Activated naive CD8-positive, alpha-beta T cell treated with anti-CD3 and anti-CD28 coated beads, Interleukin-2, amount 50 U/mL, for 24 hours (primary cell): ENCODE data around the gene MAD1L1.
A peak's percentile ranks its signal among the peaks of the same experiment; 100 is the strongest.

ENCODE experiments used
- ATAC-seq: fragments of 150-1000 bp; cut with Tn5 transposase; one replicate; pipeline ENCODE4 v1.10.0; 2021
- DNase-seq: peaks from one replicate; pipeline ENCODE4 v3.0.0; 2021
- H3K27ac Mint-ChIP-seq: one replicate; pipeline ENCODE4 v1.8.0; 2021; ENCODE audit warnings: mild to moderate bottlenecking, mixed read lengths
- H3K27me3 Mint-ChIP-seq: one replicate; pipeline ENCODE4 v1.8.0; 2021; ENCODE audit warnings: mixed read lengths
- H3K36me3 Mint-ChIP-seq: one replicate; pipeline ENCODE4 v1.8.0; 2021; ENCODE audit warnings: low read depth, mixed read lengths
- H3K4me1 Mint-ChIP-seq: one replicate; pipeline ENCODE4 v1.8.0; 2021; ENCODE audit warnings: mixed read lengths
- H3K4me3 Mint-ChIP-seq: one replicate; pipeline ENCODE4 v1.8.0; 2021; ENCODE audit warnings: mild to moderate bottlenecking, moderate library complexity, mixed read lengths
- H3K9me3 Mint-ChIP-seq: one replicate; pipeline ENCODE4 v1.8.0; 2021; ENCODE audit warnings: mixed read lengths

The MAD1L1 gene

DNA sequence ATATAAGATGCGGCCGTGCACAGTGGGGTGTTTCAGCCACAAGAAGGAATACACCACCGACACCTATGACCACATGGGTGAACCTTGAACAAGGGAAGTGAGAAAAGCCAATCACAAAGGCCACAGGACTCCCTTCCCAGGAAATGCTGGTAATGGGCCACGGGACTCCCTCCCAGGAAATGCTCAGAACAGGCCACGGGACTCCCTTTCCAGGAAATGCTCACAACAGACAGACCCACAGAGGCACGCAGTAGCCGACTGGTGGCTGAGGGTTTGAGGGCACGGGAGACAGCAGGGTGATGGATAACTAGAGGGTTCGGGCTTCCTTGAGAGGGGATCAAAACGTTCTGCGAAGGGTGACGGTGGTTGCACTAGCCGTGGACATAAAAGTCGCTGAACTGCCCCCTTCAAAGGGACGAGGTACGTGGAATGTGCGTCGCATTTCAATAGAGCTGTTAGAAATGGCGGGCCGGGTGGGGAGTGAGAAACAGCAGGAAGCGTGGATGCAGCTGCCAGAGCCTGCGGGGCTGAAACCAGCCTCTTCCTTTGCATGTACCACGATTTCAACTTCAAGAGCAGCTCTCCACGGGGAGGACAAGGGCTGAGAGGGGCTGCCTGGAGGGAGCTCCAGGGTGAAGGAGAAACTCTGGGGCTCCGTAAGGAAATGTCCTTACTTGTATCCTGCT, 288.7 kb downstream of the MAD1L1 start:
- no peak overlapping the region for H3K4me3 Mint-ChIP-seq
- no peak for ATAC-seq
- no peak for DNase-seq
- H3K4me1 Mint-ChIP-seq, result peaks cover 44% of the 10 kb centered on the region
- no peaks in the 10 kb centered on the region for H3K27me3 Mint-ChIP-seq
- no peaks in the 10 kb centered on the region for H3K36me3 Mint-ChIP-seq
- no peaks in the 10 kb centered on the region for H3K9me3 Mint-ChIP-seq
- peak overlapping the region; percentile 4 for H3K27ac Mint-ChIP-seq

DNA sequence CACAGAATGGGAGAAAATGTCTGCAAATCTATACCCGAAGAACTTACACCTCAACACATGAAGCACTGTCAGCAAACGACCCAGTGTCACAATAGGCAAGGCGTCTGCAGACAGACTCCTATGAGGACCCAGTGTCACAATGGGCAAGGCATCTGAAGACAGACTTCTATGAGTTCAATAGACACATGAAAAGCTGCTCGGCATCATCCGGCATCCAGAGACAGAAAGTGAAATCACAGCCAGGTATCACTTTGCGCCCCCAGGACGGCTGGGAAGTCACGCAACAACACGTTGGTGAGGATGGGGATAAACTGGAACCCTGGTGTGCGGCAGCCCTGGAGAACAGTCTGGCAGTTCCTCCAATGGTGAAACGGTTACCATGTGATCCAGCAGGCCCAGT, 289.4 kb downstream of the MAD1L1 start:
- Mint-ChIP-seq H3K36me3 (peaks cover under 1% of the 10 kb centered on the region), H3K9me3 (no peaks in the 10 kb centered on the region), H3K27ac (no peak overlapping the region), H3K4me1 (peaks cover 52% of the 10 kb centered on the region), H3K4me3 (no peak overlapping the region), H3K27me3 (no peaks in the 10 kb centered on the region)
- DNase-seq (no peak), ATAC-seq (no peak)

DNA sequence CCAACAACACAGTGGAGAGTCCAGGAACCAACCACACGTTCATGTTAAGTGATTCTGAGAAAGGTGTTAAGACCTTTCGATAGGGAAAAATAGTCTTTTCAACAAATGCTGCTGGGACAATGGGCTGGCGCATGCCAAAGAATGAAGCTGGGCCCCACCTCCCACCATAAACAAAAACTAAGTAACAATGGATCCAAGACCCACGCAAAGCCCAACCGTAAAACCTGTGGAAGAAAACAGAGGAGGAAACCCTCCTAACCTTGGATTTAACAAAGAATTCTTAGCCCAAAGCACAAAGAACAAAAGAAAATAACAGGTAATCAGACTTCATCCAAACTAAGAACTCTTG, 289.8 kb downstream of the MAD1L1 start:
- ATAC-seq (no peak), DNase-seq (no peak)
- peaks cover 55% of the 10 kb centered on the region for H3K4me1 Mint-ChIP-seq
- H3K4me3 Mint-ChIP-seq, result no peak overlapping the region
- H3K27ac Mint-ChIP-seq, result no peak overlapping the region
- no peaks in the 10 kb centered on the region for H3K27me3 Mint-ChIP-seq
- peaks cover 3% of the 10 kb centered on the region for H3K36me3 Mint-ChIP-seq
- no peaks in the 10 kb centered on the region for H3K9me3 Mint-ChIP-seq

DNA sequence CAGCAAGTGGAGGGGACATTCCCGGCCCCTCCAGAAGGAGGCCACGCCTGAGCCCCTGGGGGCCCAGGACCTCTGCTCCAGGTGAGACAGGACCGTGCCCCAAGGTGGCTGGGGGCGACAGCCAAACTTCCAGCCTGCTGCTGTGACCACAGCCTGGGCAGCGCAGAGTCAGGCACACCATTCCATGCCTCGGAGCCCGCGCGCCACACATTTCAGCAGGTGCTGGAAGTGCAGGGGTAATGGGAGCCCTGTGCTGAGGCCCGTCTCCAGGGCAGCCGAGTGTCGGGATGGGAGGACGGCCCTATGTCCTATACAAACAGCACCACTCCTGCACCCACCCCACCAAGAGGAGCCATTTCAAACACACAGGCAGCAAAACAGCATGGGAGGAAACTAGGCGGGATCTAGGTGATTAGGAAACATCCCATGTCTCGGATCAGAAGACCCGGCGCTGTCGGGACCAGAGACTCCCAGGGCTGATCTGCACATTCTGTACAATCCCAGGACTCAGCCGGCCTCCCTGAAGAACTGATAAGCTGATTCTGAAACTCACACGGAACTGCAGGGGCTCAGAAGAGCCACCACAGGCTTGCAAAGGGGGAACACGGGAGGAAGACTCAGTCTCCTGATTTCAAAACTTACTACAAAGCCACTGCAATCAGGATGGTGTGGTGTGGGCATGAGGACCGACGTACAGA, 290.4 kb downstream of the MAD1L1 start:
- H3K4me3 Mint-ChIP-seq, result no peak overlapping the region
- no peak overlapping the region for H3K27ac Mint-ChIP-seq

DNA sequence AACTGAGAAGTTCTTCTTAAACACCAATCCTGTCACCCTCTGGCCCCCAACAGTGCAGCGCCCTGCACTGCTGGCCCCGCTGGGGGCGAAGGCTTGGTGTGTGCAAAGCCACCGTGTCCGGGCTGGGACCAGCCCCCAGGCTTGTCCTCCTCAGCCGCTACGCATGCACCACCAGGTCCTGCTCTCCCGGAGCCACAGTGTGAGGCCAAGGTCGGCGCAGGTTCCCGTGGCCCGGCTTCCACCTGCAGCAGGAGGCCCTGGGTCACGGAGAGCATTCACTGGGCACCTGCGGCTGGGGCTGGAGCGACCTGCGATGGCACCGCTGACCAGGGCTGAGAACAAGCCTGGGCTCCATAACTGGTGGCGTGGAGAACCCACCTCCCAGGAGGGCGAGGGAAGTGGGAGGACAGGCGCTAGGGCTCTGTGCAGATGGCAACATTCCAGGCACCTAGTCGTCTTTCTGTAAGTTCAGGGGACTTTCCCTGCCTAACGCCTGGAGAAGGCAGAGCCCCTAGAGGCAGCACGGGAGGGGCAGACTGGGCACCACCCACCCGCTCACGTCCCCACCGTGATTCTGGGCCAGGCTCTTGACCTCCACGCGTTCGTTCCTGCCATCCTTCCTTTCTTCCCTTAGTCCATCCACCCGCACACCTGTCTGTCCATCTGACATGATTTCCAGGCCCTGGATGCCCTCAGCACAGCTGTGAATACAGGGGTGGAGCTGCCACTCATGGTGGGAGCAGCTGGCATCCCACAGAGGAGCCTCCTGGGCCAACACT, 291.1 kb downstream of the MAD1L1 start:
- H3K27ac Mint-ChIP-seq, result no peak overlapping the region

More for the DNA sequence above, 290.4 kb downstream of the MAD1L1 start:
- no peaks in the 10 kb centered on the region for H3K27me3 Mint-ChIP-seq
- H3K36me3 Mint-ChIP-seq, result peaks cover 3% of the 10 kb centered on the region
- no peak for ATAC-seq
- H3K4me1 Mint-ChIP-seq, result peaks cover 55% of the 10 kb centered on the region
- DNase-seq, result no peak
- H3K9me3 Mint-ChIP-seq, result no peaks in the 10 kb centered on the region

DNA sequence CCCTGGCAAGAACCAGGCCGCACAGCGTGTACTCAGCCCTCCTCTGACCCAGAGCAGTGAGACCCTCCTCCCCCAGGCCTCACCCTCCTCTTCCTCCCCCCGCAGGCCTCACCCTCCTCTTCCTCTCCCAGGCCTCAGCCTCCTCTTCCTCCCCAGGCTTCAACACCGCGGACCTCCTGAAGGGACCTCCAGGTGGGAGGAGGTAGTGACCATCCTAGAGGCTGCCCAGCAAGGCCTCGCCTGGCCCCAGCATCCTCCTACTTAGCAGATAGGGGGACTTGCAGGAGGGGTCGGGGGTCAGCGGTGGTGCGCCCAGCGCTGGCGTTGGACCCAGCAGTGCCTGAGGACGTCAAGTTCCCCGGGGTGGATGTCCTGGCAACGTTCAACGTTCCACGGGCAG, 291.9 kb downstream of the MAD1L1 start:
- Mint-ChIP-seq H3K36me3 (peaks cover 7% of the 10 kb centered on the region), H3K9me3 (no peaks in the 10 kb centered on the region), H3K27me3 (no peaks in the 10 kb centered on the region), H3K4me1 (peaks cover 58% of the 10 kb centered on the region), H3K4me3 (peak overlapping the region; percentile 74), H3K27ac (peak overlapping the region; percentile 77)
- ATAC-seq (peak; percentile 2), DNase-seq (no peak)

More for the DNA sequence above, 291.1 kb downstream of the MAD1L1 start:
- Mint-ChIP-seq H3K4me3 (no peak overlapping the region), H3K4me1 (peaks cover 56% of the 10 kb centered on the region), H3K9me3 (no peaks in the 10 kb centered on the region), H3K27me3 (no peaks in the 10 kb centered on the region), H3K36me3 (peaks cover 3% of the 10 kb centered on the region)
- ATAC-seq (no peak), DNase-seq (no peak)

DNA sequence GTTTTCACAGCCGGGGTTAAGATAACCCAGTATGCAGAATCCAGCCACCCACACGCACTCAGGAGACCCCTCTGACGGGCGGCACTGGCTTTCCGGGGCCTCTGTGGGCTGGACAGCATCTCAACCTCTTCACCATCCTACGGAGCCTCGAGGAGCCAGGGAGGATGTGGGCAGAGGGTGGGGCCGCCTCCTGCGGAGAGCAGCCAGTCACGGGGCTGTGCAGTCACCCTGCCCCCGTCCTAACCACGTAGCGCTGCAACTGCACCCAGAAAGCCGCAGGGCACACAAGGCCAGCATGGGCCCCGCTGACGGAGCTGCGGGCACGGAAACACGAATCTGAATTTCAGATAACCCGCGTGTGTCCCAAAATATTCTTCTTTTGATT, 292.4 kb downstream of the MAD1L1 start:
- Mint-ChIP-seq H3K36me3 (peaks cover 9% of the 10 kb centered on the region), H3K4me3 (peak overlapping the region; percentile 74), H3K9me3 (no peaks in the 10 kb centered on the region), H3K27me3 (no peaks in the 10 kb centered on the region), H3K27ac (peak overlapping the region; percentile 77), H3K4me1 (peaks cover 58% of the 10 kb centered on the region)
- ATAC-seq (peak; percentile 95), DNase-seq (peak; percentile 88)

DNA sequence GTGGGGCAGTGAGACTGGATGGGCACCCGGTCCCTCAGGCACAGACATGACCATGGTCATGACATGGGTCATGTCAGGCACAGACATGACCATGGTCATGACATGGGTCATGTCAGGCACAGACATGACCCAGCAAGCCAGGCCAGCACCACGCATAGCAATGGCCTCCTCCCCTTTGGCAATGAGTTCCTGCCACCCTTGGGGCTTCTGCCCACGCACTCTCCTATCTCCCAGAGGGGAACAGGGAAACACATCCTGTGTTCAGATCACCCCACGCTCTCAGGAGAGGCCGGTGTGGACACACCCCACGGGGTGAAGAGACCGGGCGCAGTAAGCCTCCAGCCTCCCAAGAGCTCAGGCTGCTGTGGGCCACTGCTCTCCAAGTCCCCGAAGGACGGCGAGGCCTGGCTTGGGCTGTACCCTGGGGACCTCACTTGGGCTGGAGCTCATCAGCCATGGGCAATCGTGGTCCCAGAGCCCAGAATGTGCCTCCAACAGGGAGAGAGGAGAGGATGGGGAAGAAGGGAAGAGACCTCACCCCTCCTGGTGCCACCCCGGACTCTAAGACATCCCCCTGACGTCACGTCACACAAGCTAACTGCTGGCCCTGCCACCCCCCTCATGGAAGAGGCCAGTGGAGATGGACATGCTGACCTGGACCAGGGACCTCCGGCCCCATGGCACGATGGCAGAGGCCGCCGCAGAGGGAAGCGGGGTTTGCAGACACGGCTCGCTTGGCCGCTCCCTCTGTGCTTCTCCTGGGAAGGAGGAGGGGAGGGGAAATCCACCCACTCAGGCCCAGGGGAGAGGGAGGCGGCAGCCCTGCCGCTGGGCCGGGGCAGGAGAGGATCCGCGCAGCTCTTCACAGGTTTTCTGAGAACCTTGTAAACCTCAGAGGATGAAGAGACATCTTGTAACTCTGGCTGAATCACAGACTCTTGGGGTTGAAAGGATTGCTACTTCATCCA, 293.0 kb downstream of the MAD1L1 start:
- Mint-ChIP-seq H3K27ac (peak overlapping the region; percentile 77), H3K36me3 (peaks cover 10% of the 10 kb centered on the region), H3K27me3 (no peaks in the 10 kb centered on the region), H3K4me1 (peaks cover 58% of the 10 kb centered on the region), H3K9me3 (no peaks in the 10 kb centered on the region), H3K4me3 (peak overlapping the region; percentile 74)
- DNase-seq (peak; percentile 51), ATAC-seq (no peak)

DNA sequence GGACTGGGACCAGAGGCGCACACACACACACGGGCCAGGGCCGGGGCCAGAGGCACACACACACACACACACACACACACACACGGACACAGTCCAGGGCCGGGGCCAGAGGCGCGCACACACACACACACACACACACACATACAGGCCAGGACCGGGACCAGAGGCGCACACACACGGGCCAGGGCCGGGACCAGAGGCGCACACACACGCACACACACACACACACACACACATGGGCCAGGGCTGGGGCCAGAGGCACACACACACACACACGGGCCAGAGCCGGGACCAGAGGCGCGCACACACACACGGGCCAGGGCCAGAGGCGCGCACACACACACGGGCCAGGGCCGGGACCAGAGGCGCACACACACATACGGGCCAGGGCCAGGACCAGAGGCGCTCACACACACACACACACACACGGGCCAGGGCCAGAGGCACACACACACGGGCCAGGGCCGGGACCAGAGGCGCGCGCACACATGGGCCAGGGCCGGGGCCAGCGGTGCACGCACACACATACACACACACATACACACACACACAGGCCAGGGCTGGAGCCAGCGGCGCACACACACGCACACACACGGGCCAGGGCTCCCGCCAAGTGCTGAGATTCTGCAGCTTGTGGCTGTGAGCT, 293.8 kb downstream of the MAD1L1 start:
- Mint-ChIP-seq H3K4me1 (peaks cover 52% of the 10 kb centered on the region), H3K27ac (peak overlapping the region; percentile 14), H3K36me3 (peaks cover 14% of the 10 kb centered on the region), H3K4me3 (peak overlapping the region; percentile 74), H3K9me3 (no peaks in the 10 kb centered on the region), H3K27me3 (no peaks in the 10 kb centered on the region)
- ATAC-seq, result no peak
- DNase-seq, result no peak

DNA sequence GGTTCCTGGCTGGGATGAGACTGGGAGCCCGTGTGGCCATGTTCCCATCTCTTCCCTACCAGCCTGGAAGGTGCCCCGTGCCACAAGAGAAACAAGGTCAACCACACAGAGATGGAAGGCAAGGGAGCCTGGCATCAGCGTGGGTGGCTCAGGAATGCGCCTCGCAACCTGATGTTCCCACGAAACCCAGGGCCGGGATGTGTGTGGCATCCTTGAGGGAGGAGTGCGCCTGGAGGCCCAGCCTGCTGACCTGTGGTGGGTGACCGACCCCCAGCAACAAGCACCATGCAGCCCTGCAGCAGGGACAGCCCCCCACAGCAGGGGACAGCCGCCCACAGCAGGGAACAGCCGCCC, 295.5 kb downstream of the MAD1L1 start:
- H3K27me3 Mint-ChIP-seq, result no peaks in the 10 kb centered on the region
- H3K4me1 Mint-ChIP-seq, result peaks cover 41% of the 10 kb centered on the region
- ATAC-seq, result no peak
- peaks cover 15% of the 10 kb centered on the region for H3K36me3 Mint-ChIP-seq
- no peaks in the 10 kb centered on the region for H3K9me3 Mint-ChIP-seq
- no peak for DNase-seq
- H3K4me3 Mint-ChIP-seq, result no peak overlapping the region
- H3K27ac Mint-ChIP-seq, result no peak overlapping the region

DNA sequence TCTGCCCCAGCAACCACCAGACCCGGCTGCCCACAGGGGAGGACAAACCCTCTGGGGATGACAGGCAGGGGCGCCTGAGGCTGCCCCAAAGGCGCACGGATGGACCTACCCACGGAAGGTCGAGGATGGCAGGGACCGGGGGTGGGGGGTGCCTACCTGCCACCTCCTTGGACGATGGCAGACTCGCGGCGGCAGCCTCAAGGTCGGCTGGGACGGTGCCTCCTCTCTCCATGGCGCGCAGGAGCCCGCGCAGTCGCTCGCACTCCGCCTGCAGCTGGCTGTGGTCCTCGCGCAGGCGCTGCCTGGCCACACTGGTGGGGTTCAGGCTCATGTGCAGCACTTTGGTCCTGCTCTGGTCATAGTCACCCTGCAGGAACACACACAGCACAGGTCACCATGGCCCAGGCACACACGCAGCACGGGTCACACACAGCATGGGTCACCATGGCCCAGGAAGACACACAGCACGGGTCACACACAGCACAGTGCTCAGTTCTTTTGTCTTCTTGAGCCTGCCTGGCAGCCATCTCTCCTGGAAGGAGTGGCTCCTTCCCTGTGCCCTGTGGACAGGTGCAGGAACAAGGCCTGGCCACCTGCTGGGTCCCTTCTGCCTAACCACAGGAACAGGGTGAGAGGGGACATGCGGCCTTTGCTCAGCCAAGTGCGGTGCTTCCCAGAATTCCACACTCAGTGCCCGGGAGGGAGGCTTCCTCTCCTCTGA, 296.1 kb downstream of the MAD1L1 start:
- Mint-ChIP-seq H3K4me3 (no peak overlapping the region), H3K27ac (no peak overlapping the region), H3K36me3 (peaks cover 16% of the 10 kb centered on the region), H3K27me3 (no peaks in the 10 kb centered on the region), H3K9me3 (no peaks in the 10 kb centered on the region), H3K4me1 (peaks cover 36% of the 10 kb centered on the region)
- DNase-seq, result no peak
- no peak for ATAC-seq

DNA sequence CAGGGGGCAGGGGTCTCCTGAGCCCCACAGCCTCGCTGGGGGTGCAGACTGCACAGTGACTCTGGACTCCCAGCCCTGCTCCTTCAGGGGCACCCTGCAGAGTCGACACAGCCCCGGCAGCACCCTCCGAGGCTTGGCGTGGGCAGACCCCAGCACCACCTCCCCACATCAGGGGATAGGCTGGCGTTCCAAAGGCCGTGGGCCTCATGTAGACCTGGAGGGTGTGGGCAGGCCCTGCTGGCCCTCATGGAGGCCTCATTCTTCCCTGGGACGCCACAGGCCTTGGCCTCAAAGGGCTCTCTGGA, 296.8 kb downstream of the MAD1L1 start:
- Mint-ChIP-seq H3K36me3 (peaks cover 18% of the 10 kb centered on the region), H3K27me3 (no peaks in the 10 kb centered on the region), H3K4me3 (no peak overlapping the region), H3K9me3 (no peaks in the 10 kb centered on the region), H3K27ac (no peak overlapping the region), H3K4me1 (peaks cover 33% of the 10 kb centered on the region)
- DNase-seq, result no peak
- ATAC-seq, result no peak

DNA sequence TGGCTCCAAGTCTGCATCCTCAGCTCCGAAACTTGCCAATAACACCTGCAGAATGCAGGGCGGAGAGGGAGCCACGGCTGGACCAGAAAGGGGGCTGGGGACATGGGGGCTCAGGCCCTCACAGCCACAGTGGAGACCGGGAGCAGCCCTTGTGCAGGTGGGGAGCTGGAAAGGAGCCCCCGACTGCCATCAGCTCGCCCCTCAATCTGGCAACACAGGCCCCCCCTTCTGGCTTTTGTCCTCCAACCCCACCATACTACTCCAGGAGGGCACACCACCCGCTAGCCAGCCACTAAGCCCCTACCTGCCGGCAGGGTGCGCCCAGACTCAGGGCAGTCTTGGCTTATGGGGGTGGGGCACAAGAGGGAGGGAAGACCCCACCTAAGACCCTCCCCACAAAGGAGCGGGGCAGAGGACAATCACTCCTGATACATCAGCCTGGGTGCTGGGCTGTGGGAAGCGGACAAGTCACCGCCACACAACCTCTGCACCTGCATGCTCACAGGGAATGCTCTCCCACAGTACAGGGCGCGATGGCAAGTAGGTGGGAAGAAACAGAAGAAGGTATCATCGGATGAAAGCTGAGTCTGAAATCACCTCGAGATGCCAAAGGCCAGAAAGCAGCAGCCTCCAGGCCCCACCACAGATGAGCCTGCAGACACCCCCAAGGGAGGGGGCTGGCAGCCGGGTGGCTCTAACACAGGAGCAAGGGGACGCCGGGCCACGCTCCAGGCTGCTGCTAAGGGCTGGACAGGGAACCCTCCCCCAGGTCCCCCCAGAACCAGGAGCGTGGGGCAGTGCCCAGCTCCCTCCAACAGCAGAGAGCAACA, 297.4 kb downstream of the MAD1L1 start:
- Mint-ChIP-seq H3K36me3 (peaks cover 18% of the 10 kb centered on the region), H3K27me3 (no peaks in the 10 kb centered on the region), H3K4me3 (no peak overlapping the region), H3K9me3 (no peaks in the 10 kb centered on the region), H3K27ac (no peak overlapping the region), H3K4me1 (peaks cover 27% of the 10 kb centered on the region)
- ATAC-seq, result no peak
- no peak for DNase-seq
